IPS DF 6.9 (cell line): Measurements from ENCODE around the gene COMT.
"Not testable (repeated sequence)": the region's sequence is repeated elsewhere in the genome, so short reads cannot be mapped to it uniquely, and the experiment has no call there.

Source experiments
- DNase-seq: peaks from one replicate; pipeline ENCODE4 v3.0.0-alpha.2; 2013; ENCODE audit warnings: low read depth, low spot score
- H3K27ac ChIP-seq: one replicate; pipeline ENCODE4 v1.5.1; 2013; ENCODE audit warnings: low read length, control low read depth
- H3K27me3 ChIP-seq: 2 replicates; pipeline ENCODE4 v1.6.1; 2013; ENCODE audit warnings: mild to moderate bottlenecking, low read length; ENCODE audit not compliant: control insufficient read depth, insufficient read depth
- H3K36me3 ChIP-seq: 2 replicates; pipeline ENCODE4 v1.6.1; 2013; ENCODE audit warnings: low read length; ENCODE audit not compliant: control insufficient read depth, insufficient read depth
- H3K4me1 ChIP-seq: 2 replicates; pipeline ENCODE4 v1.6.1; 2013; ENCODE audit warnings: low read length; ENCODE audit not compliant: control insufficient read depth, insufficient read depth
- H3K4me3 ChIP-seq: 2 replicates; pipeline ENCODE4 v1.5.1; 2013; ENCODE audit warnings: mild to moderate bottlenecking, low read length
- H3K9me3 ChIP-seq: 2 replicates; pipeline ENCODE4 v1.6.1; 2013; ENCODE audit warnings: low read length, inconsistent platforms; ENCODE audit not compliant: control insufficient read depth, insufficient read depth
- WGBS: extraction: QIAGEN DNeasy Blood & Tissue Kit; methylation state at CpG from one replicate; pipeline ENCODE4 v1.1.7; 2013; ENCODE audit warnings: mixed read lengths, missing lambda C conversion rate; ENCODE audit not compliant: insufficient read length, insufficient coverage; 5-methylcytosine and 5-hydroxymethylcytosine counted together

COMT gene

GRCh38 chr22:19900707-19901436 lies 40.7 kb upstream of the COMT start:
- Histone ChIP-seq H3K4me3 (no peak overlapping the region; the same call in 1 of the 2 replicates), H3K4me1 (peaks cover 1% of the 10 kb centered on the region; the same call in 1 of the 2 replicates), H3K27ac (no peak overlapping the region), H3K27me3 (no peaks in the 10 kb centered on the region), H3K36me3 (no peaks in the 10 kb centered on the region), H3K9me3 (no peaks in the 10 kb centered on the region)
- DNase-seq, result no peak
- WGBS, result no CpG with 5 or more reads among the region's 13 CpGs

DNA sequence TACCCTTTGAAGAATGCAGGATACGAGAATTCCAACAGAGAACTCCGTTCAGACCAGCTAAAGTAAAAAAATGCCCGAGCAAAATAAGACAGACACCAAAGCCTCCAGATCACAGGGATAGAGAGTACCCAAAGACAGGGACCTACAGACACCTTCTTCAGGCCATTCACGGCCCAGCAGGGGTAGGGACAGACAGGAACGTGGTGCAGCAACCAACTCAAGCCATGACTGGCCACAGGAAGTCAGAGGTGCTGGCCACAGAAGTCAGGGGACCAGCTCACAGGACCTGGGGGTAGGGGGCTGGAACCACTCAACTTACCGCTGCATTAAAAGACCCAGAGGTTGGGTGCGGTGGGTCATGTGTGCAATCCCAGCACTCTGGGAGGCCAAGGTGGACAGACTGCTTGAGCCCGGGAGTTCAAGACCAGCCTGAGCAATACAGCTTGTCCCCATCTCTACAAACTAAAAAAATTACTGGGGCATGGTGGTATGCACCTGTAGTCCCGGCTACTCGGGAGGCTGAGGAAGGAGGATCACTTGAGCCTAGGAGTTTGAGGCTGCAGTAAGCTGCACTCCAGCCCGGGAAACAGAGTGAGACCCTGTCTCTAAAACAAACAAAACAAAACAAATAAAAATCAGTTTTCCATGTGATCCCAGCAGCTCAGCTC lies 39.9 kb upstream of the COMT start:
- H3K27me3 ChIP-seq, result no peaks in the 10 kb centered on the region
- H3K9me3 ChIP-seq, result no peaks in the 10 kb centered on the region
- WGBS, result no CpG with 5 or more reads among the region's 11 CpGs
- H3K4me3 ChIP-seq, result no peak overlapping the region
- DNase-seq, result no peak
- H3K27ac ChIP-seq, result no peak overlapping the region
- H3K4me1 ChIP-seq, result peaks cover 1% of the 10 kb centered on the region; the same call in 1 of the 2 replicates
- H3K36me3 ChIP-seq, result no peaks in the 10 kb centered on the region

- DNase-seq, result no peak
- H3K9me3 ChIP-seq, result no peaks in the 10 kb centered on the region
- no CpG with 5 or more reads among the region's 7 CpGs for WGBS
- H3K4me1 ChIP-seq, result 0 out of 2 replicates have a peak, but pooled peaks cover 1% of the 10 kb centered on the region
- H3K36me3 ChIP-seq, result no peaks in the 10 kb centered on the region
- no peak overlapping the region for H3K27ac ChIP-seq
- H3K4me3 ChIP-seq, result no peak overlapping the region
- no peaks in the 10 kb centered on the region for H3K27me3 ChIP-seq
These were observed 39.3 kb upstream of the COMT start for GRCh38 chr22:19902245-19902715.

GRCh38 chr22:19903031-19903430 lies 38.5 kb upstream of the COMT start:
- H3K27ac ChIP-seq, result no peak overlapping the region
- H3K4me1 ChIP-seq, result 0 out of 2 replicates have a peak, but pooled peaks cover 1% of the 10 kb centered on the region
- no CpG with 5 or more reads among the region's 9 CpGs for WGBS
- H3K36me3 ChIP-seq, result no peaks in the 10 kb centered on the region
- H3K4me3 ChIP-seq, result no peak overlapping the region
- no peaks in the 10 kb centered on the region for H3K27me3 ChIP-seq
- no peaks in the 10 kb centered on the region for H3K9me3 ChIP-seq
- DNase-seq, result no peak

GRCh38 chr22:19903513-19903912 lies 38.1 kb upstream of the COMT start:
- no peaks in the 10 kb centered on the region for H3K9me3 ChIP-seq
- H3K4me1 ChIP-seq, result 0 out of 2 replicates have a peak, but pooled peaks cover 1% of the 10 kb centered on the region
- no peak for DNase-seq
- no peak overlapping the region for H3K27ac ChIP-seq
- H3K27me3 ChIP-seq, result no peaks in the 10 kb centered on the region
- H3K4me3 ChIP-seq, result no peak overlapping the region
- WGBS, result no CpG with 5 or more reads among the region's 12 CpGs
- no peaks in the 10 kb centered on the region for H3K36me3 ChIP-seq

GRCh38 chr22:19904174-19904856 lies 37.3 kb upstream of the COMT start:
- H3K4me1 ChIP-seq, result 0 out of 2 replicates have a peak, but pooled peaks cover 1% of the 10 kb centered on the region
- H3K4me3 ChIP-seq, result no peak overlapping the region
- no peaks in the 10 kb centered on the region for H3K27me3 ChIP-seq
- H3K36me3 ChIP-seq, result no peaks in the 10 kb centered on the region
- H3K27ac ChIP-seq, result no peak overlapping the region
- DNase-seq, result no peak
- WGBS, result no CpG with 5 or more reads among the region's 16 CpGs
- H3K9me3 ChIP-seq, result no peaks in the 10 kb centered on the region

DNA sequence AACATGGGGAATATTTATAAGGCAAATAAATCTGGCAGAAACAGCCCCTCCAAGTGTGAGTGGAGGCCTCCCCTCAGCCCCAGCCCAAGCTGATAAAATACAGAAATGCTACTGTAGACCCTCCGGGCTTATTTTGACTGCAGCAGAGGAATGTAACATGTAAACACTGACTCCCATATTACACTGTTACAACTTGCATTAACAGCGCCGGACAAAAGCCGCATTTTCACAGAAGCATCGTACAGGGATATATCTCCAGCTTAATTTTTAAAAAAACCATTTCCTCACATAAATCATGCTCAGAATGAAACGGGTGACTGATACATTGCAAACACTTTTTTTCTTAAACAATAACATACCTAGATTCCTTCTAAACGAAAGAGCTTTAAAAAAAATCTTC lies 36.6 kb upstream of the COMT start:
- 100% methylated on average over 1 of the region's 7 CpGs for WGBS
- Histone ChIP-seq H3K4me3 (no peak overlapping the region), H3K27ac (no peak overlapping the region)

DNA sequence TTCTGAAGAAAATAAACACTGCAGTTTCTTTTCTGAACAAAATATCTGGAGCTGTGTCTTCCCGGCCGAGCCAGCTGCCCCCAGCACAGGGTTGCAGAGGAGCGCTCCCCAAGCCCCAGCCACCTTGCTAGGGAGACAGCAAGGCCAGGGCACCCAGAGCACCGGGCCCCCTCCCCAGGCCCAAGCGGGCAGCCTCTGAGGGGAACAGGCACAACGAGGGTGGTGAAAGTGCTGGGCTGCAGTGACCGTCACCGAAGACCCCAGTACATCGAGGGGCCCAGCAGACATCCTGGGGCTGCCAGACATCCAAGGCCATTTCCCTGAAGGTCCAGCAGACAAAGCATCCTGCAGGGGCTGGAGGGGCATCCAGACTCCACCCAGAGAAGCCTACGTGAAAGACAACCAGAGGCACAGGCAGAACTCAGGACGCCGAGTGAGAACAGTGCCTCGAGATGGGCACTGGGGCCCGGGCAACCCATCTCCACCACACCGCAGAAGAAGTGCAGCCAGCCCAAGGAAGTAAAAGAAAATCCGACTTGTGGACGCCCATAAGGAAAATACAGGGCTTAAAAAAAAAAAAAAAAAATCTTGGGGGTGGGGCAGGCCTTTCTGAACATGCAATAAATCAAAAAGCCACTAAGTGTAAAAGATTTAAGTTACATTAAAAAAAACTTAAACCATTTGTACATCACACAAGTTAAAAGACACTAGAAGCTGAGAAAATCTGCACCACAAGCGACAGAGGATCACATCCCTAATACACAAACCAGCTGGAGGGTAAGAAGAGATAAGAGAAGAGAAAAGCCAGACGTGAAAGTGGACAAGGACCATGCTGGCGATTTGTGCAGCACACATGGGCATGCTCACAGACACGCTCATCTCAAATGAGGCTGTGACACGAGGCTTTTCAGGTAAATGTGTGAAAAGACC lies 36.0 kb upstream of the COMT start:
- Histone ChIP-seq H3K4me1 (0 out of 2 replicates have a peak, but pooled peaks cover 1% of the 10 kb centered on the region), H3K27ac (no peak overlapping the region), H3K9me3 (no peaks in the 10 kb centered on the region), H3K27me3 (no peaks in the 10 kb centered on the region), H3K36me3 (no peaks in the 10 kb centered on the region), H3K4me3 (no peak overlapping the region)
- no peak for DNase-seq
- no CpG with 5 or more reads among the region's 22 CpGs for WGBS

More for the DNA sequence above, 36.6 kb upstream of the COMT start:
- no peak for DNase-seq
- H3K27me3 ChIP-seq, result no peaks in the 10 kb centered on the region
- H3K36me3 ChIP-seq, result no peaks in the 10 kb centered on the region
- H3K4me1 ChIP-seq, result 0 out of 2 replicates have a peak, but pooled peaks cover 1% of the 10 kb centered on the region
- H3K9me3 ChIP-seq, result no peaks in the 10 kb centered on the region

DNA sequence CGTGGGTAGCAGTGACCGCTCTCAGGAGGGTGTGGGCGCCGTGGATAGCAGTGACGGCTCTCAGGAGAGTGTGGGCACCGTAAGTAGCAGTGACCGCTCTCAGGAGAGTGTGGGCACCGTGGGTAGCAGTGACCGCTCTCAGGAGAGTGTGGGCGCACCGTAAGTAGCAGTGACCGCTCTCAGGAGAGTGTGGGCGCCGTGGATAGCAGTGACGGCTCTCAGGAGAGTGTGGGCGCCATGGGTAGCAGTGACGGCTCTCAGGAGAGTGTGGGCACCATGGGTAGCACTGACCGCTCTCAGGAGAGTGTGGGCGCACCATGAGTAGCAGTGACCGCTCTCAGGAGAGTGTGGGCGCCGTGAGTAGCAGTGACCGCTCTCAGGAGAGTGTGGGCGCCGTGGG lies 34.7 kb upstream of the COMT start:
- H3K4me1 ChIP-seq, H3K27me3 ChIP-seq, H3K36me3 ChIP-seq, DNase-seq, H3K9me3 ChIP-seq, H3K27ac ChIP-seq, H3K4me3 ChIP-seq: not testable (repeated sequence)
- whole genome bisulfite sequencing, result no CpG with 5 or more reads among the region's 25 CpGs
